HL-60 (cell line): Measurements from ENCODE around the gene ANKRD44.

Experiments
- TF ChIP-seq, protein P1 (sequence below): IDR thresholded peaks from one replicate; pipeline ENCODE4 v1.5.1; 2011; ENCODE audit warnings: low read length, control low read depth, inconsistent platforms; ENCODE audit not compliant: insufficient read depth
- TF ChIP-seq, protein P2 (sequence below): IDR thresholded peaks from 2 replicates; pipeline ENCODE4 v1.6.1; 2012; ENCODE audit warnings: low read depth; ENCODE audit not compliant: insufficient replicate concordance

DNA sequence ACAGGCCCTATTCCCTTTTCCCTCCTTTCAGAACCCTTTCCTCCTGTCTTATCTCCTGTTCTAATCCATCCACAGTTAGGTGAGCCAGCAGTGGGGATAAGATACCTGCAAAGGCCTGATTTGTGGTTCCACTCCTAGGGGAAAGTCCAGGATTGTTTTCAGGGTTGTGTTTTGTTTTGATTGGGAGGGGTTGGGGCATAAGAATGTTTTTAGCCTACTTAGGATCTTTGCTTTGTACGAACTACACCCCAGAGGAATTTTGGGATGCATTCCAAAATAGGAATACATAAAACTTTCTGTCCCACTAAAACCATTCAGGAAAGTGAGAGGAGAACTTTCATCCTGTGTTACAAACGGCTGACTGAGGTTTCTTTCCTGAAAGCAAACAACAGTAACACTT is 233.2 kb downstream of the ANKRD44 start:
- TF ChIP-seq, protein P1, sequence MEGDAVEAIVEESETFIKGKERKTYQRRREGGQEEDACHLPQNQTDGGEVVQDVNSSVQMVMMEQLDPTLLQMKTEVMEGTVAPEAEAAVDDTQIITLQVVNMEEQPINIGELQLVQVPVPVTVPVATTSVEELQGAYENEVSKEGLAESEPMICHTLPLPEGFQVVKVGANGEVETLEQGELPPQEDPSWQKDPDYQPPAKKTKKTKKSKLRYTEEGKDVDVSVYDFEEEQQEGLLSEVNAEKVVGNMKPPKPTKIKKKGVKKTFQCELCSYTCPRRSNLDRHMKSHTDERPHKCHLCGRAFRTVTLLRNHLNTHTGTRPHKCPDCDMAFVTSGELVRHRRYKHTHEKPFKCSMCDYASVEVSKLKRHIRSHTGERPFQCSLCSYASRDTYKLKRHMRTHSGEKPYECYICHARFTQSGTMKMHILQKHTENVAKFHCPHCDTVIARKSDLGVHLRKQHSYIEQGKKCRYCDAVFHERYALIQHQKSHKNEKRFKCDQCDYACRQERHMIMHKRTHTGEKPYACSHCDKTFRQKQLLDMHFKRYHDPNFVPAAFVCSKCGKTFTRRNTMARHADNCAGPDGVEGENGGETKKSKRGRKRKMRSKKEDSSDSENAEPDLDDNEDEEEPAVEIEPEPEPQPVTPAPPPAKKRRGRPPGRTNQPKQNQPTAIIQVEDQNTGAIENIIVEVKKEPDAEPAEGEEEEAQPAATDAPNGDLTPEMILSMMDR = no peak
- TF ChIP-seq, protein P2, sequence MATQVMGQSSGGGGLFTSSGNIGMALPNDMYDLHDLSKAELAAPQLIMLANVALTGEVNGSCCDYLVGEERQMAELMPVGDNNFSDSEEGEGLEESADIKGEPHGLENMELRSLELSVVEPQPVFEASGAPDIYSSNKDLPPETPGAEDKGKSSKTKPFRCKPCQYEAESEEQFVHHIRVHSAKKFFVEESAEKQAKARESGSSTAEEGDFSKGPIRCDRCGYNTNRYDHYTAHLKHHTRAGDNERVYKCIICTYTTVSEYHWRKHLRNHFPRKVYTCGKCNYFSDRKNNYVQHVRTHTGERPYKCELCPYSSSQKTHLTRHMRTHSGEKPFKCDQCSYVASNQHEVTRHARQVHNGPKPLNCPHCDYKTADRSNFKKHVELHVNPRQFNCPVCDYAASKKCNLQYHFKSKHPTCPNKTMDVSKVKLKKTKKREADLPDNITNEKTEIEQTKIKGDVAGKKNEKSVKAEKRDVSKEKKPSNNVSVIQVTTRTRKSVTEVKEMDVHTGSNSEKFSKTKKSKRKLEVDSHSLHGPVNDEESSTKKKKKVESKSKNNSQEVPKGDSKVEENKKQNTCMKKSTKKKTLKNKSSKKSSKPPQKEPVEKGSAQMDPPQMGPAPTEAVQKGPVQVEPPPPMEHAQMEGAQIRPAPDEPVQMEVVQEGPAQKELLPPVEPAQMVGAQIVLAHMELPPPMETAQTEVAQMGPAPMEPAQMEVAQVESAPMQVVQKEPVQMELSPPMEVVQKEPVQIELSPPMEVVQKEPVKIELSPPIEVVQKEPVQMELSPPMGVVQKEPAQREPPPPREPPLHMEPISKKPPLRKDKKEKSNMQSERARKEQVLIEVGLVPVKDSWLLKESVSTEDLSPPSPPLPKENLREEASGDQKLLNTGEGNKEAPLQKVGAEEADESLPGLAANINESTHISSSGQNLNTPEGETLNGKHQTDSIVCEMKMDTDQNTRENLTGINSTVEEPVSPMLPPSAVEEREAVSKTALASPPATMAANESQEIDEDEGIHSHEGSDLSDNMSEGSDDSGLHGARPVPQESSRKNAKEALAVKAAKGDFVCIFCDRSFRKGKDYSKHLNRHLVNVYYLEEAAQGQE = no peak
